Stimulated activated CD4-positive, alpha-beta T cell treated with anti-CD3 and anti-CD28 coated beads, Interleukin-12 subunit alpha, Interleukin-12 subunit beta, amount 100 ng/mL, for 24 hours (primary cell): ENCODE results near the gene NCAPD3.
"Not testable (repeated sequence)": the region's sequence is repeated elsewhere in the genome, so short reads cannot be mapped to it uniquely, and the experiment has no call there.

Source experiments
- DNase-seq, 2 experiments: peaks; one replicate each; pipeline ENCODE4 v3.0.0-alpha.2; 2020; ENCODE audit warnings: low read depth in 2 of 2

The NCAPD3 gene

DNA sequence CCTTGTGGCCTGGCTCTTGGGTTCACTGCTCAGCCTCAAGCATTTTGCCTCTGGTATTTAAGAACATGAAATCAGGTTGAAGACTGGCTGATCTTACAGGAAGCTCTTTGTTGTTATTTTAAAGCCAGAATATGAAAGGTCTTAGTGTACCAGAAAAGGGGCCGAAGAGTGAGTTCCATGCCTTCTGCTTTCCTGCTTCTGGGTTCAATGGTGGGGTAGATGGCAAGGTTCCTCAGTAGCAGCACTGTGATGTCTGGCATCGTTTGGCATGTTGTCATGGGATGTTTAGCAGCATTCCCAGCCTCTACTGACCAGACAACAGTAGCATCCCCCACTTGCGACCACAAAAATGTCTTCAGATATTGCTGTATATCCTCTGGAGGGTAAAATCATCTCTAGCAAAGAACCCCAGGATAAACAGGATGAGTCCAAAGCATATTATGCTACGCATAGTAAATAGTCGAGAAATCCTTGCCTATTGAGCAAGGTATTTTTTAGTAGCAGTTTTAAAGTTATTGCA lies 3.1 kb upstream of the NCAPD3 start:
- no peak for DNase-seq

DNA sequence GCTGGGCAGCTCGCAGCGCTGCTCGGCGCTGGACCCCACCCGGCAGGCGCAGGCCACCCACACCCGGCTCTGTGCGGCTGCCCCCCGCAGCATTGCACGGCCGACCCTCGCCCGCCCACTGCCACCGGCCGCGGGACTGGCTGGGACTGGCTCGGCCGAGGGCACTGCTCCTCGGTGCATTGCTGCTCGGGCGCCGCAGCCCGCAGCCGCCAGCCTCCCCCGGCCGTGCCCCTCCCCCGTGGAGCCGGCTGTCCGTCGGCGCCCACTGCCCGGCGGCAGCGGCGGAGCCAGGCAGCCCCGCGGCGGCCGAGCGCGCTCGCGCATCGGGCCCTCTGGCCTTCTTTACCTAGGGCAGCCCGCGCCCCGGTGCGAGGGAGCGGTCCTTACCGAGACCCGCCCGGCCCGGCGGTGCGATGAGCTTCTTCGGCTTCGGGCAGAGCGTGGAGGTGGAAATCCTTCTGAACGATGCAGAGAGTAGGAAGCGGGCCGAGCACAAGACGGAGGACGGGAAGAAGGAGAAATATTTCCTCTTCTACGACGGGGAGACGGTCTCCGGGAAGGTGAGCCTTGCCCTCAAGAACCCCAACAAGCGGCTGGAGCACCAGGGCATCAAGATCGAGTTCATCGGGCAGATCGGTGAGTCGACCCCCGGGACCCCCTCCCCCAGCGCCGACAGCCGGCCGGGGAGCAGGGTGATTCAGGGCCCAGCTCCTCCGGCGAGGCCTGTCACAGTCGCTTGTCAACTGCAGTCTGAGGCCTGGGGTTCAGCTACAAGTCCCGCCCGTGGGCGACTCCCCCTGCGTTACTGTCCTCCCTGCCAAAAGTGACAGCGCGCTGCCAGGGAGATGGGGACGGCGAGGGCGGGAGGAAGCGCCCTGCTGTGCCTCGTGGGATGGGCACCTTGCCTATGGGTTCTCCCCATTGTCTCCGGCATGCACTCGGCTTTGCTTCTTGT lies 1.2 kb upstream of the NCAPD3 start:
- peak; percentile 38 to 63 for DNase-seq

DNA sequence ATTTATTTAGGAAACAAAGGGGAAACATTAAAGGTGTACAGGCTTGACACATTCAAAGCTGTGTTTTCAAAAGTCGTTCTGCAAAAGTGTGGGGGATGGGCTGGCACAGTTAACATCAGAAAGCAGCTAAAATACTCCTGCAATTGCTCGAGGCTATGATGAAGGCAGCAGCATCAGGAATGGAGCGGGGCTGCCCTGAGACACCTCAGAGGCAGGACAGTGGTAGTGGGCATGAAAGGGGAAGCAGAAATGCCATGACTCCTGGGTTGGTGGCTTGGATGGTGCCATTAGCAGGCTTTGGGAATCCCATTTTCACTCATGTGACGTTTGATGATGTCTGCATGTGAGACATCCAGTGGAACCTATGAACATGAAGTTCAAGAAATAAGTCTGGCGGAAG lies 646 bp downstream of the NCAPD3 start:
- no peak for DNase-seq

DNA sequence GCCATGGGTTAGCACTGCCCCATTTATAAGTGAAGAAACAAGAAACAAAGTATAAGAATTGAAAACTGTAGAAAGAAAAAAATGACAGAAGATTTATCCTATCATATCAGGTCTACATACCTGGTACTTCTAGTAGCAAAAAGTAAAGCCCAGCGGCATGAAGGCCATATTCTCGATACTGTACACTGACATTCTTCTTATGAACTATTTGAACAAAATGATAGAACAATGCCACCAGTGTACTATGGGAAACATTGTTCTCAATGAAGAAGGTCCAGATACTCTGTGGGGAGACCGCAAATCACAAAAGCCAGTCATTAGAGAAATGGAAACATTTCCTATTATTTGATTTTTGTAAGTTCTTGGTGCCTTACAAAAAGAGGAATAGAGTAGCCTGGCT lies 7.0 kb downstream of the NCAPD3 start:
- DNase-seq: no peak

DNA sequence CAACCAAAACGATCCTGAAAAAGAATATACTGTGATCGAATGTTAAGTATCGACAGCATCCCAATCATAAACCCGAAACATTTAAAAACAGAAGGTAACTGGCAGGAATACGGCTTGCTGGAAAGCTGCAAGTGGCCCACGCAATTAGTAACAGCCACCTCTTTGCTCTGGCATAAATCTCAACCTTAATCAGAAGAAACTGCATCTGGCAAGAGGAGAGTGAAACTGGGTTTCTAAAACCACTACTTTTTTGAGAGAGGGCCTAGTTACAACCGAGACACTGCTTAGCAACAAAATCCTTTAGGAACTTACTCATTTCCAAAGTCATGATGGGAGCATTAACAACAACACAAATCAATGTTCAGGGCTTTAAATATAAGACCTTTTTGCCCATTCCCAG lies 7.9 kb downstream of the NCAPD3 start:
- DNase-seq: no peak

DNA sequence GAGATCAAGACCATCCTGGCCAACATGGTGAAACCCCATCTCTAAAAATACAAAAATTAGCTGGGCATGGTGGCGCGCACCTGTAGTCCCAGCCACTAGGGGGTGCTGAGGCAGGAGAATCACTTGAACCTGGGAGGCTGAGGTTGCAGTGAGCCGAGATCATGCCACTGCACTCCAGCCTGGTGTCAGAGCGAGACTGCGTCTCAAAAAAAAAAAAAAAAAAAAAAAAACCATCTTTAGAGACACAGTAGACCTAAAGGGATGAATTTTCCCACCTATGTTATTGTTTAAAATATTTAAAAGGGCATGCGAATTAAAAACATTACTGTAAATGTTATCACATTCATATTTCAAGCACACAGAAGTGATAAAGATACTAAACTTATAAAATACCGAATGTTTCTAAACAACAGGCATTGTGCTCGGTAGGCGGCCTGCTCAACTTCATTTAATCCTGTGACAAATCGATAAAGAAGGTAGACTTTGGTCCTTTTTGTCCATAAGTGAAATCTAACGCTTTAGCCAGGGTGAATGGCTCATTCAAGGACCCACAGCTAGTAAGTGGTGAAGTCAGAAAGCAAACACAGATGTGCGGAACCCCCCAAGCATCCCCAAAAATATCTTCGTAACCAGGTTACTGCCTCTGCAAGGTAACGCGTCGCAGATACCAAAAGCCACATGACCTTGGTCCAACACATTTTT lies 16.1 kb downstream of the NCAPD3 start:
- DNase-seq: peak; percentile 28 to 47

DNA sequence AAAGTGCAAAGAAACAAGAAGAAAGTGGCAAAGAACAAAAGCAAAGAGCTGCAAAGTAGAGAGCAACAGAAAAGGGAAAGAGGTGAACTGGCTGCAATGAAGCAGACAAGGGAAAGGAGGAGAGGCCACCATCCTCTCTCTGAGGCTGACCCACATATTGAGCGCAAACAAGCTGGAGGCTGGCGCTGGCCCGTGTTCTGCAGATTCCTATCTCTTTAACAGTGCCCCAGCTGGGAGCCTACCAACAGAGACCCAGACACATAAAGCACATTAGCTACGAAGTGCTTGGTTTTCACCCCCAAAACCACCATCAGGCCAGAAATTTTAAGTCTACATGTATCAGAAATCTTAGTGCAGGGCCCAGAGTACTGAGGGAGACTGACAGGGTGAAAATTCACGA lies 17.6 kb downstream of the NCAPD3 start:
- no peak for DNase-seq

DNA sequence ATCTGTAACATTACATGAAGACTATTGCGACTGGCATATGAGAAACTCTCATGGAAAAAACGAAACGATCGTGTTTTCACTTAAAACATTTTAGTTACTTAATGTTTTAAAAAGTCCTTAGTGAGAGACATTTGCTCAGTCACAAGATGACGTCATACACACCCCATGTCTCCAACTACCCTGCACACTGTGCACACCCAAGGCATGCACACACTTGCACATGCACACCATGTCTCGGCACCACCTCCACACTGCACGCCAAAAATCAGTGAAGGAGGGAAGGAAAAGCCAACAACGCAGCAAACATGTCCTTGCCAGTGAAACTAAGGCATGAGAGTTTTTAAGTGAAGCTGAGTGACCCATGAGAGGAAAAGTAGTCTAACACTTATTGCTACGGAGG lies 18.0 kb downstream of the NCAPD3 start:
- no peak for DNase-seq

DNA sequence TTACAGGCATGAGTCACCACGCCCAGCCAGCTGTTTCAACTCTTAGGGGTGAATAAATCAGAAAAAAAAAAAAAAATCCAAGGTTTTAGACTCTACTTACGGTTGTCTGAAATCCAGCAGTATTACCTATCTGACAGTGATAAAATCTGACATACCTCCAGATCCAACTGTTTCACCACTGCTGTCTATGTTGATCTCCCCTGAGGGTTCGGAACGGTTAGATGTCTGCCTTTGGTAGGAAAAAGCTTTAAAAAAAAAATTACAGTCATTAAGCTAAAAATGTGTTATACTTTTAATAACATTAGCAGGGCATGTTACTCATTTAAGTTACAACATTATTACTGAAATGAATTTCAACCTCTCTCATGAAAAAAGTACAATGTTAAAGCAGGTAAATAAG lies 21.1 kb downstream of the NCAPD3 start:
- no peak for DNase-seq

DNA sequence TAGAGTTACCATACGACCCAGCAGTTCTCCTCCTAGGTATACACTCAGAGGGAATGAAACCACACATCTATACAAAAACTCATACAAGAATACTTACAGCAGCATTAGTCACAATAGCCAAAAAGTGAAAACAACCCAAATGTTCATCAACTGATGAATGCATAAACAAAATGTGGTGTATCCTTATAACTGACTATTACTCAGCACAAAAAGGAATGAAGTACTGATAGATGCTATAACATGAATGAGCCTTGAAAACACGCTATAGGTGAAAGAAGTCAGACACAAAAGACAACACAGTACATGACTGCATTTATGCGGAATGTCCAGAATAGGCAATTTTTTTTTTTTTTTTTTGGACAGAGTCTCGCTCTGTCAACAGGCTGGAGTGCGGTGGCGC lies 23.1 kb downstream of the NCAPD3 start:
- no peak for DNase-seq

DNA sequence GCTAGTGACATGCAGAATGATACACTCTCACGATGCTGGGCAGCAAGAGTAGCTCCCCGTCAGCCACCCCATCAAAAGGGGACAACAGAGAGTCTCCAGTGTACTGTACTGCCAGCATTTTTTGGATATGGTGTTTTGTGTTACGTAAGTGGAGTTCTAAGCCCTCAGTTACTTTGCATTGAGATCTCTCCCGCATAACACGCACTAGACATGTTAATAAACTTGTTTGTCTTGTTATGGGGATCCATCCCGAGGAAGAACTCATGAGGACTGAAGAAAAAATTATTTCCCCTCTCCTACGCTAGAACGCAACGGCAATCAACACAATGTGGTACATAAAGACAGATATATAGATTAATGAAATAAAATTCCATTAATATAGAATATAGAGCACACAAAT lies 24.2 kb downstream of the NCAPD3 start:
- no peak for DNase-seq

DNA sequence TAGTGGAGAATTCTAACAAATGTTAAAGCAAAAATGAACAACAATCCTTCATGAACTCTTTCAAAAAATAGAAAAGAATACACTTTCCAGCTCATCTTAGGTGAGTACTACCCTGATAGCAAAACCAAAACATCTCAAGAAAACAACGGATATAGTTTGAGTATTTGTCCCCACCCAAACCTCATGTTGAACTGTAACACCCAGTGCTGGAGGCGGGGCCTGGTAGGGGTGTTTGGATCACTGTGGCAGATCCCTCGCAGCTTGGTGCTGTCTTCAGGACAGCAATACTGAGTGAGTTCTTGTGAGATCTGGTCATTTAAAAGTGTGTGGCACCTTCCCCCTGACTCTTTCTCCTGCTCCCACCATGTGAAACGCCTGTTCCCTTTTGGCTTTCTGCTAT lies 27.0 kb downstream of the NCAPD3 start:
- no peak for DNase-seq

DNA sequence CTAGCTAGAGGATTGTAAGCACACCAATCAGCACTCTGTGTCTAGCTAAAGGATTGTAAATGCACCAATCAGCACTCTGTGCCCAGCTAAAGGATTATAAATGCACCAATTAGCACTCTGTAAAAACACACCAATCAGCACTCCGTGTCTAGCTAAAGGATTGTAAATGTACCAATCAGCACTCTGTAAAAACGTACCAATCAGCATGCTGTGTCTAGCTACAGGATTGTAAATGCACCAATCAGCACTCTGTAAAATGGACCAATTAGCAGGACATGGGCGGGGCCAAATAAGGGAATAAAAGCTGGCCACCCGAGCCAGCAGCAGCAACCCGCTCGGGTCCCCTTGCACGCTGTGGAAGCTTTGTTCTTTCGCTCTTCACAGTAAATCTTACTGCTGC lies 35.7 kb downstream of the NCAPD3 start:
- DNase-seq: not testable (repeated sequence)

DNA sequence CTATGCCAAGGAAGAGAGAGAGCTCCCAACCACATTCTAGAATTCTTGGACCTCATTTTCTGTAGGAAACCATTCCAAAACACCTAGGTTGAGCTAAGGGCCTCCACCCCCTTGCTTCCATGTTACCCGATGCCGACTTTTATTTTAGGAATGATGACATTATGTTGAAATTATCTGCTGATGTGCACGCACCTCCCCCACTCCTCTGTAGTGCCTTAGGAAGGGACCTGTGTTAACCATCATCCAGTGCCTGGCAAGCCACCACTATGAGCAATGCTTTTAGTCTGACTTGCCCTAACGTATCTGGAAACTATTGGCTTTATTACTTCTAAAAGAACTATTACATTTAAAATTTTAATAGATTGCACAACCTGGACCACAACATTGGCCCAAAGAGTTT lies 42.1 kb downstream of the NCAPD3 start:
- DNase-seq: no peak

DNA sequence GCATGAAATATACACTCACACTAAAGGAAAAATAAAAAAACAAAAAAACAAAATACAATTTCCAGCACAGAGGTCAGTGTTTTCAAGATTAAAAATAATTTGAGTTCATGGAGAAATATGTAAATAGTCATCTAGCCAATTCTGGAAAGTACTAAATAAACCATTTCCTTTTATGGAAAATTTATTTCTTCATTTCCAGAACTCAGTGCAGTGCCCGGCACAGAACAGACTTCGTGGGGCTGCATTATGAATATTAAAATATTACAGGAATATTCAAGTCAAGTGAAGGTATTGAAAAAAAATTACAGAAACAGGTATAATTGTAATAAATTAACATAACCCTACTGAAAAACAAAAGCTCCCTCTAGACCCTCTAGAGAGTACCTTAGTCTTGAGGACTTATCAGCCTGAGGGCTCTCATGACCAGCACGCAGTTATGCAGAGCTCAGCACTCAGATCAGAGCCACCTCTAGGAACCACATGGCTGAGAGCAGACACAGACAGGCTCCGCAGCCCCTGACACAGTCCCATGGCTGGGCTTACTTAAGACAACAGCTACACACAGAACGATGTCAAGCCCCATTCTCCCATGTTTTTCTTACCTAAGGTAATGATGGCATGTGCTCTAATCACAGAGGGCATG lies 45.6 kb downstream of the NCAPD3 start:
- DNase-seq: no peak

DNA sequence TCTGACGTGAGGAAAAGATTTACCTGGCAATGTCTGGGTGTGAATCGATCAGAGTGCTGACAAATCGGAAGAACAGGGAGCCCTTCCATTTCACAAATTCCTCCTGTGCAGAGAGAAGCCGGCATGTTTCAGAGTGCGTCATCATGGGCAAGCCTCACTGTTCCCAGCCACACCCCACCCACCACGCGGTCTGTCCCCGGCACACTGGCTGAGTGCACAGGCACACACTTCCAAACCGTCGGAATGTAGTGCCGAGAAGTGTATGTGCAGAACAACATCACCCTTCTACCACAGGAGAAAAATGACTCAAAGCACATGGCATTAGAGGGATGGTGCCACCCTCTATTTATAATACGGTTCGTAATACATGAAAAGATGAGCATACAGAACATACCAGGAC lies 47.5 kb downstream of the NCAPD3 start:
- no peak for DNase-seq

DNA sequence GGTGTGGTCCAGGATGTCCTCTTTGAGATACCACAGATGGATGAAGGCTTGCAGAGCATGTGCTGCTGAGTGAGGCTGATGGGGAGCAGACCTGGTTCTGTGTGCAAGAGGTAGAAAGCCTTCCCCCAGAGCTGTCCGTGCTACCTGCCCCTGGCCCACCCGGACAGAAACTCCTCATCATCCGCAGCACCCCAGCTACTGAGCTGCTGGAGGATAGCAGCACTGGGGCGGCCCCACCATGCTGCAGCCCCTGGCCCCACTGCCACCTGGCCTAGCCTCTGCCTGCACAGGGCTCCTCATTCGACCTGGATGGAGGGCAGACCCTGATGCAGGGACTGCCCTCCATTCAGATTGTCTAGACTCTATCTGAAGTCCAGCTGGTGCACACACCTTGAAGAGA lies 50.5 kb downstream of the NCAPD3 start:
- DNase-seq: no peak

DNA sequence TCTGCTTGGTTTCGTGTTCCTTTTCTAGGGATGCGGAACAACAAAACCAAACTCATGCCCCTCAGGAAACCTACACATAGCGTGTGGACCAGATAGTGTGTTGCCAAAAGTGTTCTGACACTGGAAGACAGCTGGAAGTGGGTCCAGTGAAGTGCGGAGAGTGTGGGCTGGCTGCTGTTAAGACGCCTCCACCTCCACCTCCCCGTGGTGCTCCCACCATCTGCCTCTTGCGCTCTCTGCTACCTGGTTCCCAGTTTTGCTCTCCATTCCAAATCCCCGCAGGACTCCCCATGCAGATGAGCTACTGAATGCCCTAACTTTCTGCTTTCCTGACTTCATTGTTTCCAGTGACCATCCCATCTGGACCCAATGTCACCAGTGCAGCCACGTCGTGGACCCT lies 51.8 kb downstream of the NCAPD3 start:
- DNase-seq: no peak

DNA sequence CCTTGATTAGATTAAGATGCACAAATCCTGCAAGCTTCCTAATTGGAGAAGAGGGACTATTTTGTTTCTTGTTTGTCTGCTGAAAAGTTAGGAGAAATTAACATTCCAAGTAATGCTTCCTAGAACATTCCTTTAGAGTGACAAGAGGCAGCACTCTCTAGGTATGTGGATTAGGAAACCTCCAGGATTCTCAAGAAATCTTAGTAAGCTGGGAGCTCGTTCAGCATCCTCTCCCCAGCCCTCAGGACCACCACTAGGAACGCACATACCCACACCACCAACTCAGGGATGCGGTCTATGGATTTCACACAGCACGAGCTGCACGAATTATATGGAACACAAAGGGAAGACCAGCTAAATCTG lies 52.9 kb downstream of the NCAPD3 start:
- no peak for DNase-seq

DNA sequence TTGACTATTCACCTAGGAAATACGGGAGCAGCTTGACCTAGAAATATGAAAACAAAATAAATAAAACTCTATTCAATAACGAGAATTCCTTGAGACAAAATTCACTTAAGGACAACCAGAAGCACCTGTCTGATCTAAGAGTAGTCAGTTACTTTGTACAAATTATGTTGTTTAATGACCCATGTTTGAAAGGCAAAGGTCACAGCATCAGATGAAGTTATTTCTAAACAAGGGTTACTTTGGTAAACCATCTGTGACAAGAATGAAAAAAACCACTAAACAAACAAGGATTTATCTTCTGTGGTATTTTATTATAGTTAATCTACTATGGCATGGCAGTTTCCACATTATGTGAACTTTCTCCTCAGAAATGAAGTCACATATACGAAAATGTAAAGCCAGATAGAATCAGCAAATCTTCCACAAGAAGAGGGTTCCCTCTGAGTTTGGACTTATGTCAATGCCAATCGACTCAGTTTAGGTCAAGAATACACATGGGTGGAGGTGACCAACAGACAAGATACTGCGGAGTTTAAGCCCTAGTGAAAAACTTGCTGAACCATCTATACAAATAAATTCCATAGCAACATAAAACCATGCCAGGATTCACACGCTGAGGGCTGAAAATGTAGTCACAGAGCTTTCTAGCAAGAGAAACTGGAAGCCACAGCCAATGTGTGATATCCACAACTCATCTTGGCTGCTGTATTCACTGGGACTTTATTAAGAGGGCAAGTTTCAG lies 53.4 kb downstream of the NCAPD3 start:
- no peak for DNase-seq

DNA sequence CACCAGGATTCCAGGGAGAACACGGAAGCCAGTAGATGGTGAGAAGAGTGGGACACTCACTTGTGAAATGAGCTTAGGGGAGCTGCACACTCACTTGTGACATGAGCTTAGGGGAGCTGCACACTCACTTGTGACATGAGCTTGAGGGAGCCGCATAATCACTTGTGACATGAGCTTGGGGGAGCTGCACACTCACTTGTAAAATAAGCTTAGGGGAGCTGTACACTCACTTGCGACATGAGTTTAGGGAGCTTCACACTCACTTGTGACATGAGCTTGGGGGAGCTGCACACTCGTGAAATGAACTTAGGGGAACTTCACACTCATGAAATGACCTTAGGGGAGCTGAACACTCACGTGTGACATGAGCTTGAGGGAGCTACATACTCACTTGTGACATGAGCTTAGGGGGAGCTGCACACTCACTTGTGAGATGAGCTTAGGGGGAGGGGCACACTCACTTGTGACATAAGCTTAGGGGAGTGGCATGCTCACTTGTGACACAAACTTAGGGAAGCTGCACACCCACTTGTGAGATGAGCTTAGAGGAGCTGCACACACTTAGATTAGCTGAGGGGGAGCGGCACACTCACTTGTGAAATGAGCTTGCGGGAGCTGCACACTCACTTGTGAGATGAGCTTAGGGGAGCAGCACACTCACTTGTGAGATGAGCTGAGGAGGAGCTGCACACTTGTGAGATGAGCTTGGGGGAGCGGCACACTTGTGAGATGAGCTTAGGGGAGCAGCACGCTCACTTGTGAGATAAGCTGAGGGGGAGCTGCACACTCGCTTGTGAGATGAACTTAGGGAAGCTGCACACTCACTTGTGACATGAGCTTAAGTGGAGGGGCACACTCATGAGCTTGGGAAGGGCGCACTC lies 59.0 kb downstream of the NCAPD3 start:
- DNase-seq: no peak
